HEK293T (cell line): ENCODE measurements around the gene MROH8.

ENCODE experiments used
- CTCF ChIA-PET: fragments of 350-600 bp; formaldehyde crosslinking; extraction: SDS; loops from one replicate; lab custom pipeline; 2021; ENCODE audit warnings: antibody characterized with exemption, inconsistent platforms; lab: Yijun Ruan, JAX
- POLR2A ChIA-PET: fragments of 350-600 bp; formaldehyde crosslinking; extraction: SDS; loops from one replicate; lab custom pipeline; 2020; ENCODE audit warnings: antibody characterized with exemption, inconsistent platforms; lab: Yijun Ruan, JAX
- DNase-seq: peaks from one replicate; pipeline ENCODE4 v3.0.0; 2012; ENCODE audit warnings: mixed read lengths; ENCODE audit errors: extremely low spot score
- ARNT ChIP-seq: fragments of 450-650 bp; IDR thresholded peaks from 2 replicates; pipeline ENCODE4 v1.6.1; 2017; ENCODE audit warnings: mild to moderate bottlenecking
- BHLHE40 ChIP-seq: fragments of 450-650 bp; IDR thresholded peaks from 2 replicates; pipeline ENCODE4 v1.6.1; 2016; ENCODE audit warnings: mild to moderate bottlenecking, moderate library complexity, borderline replicate concordance
- CTBP1 ChIP-seq: fragments of 450-650 bp; IDR thresholded peaks from 2 replicates; pipeline ENCODE4 v1.6.1; 2016; ENCODE audit warnings: borderline replicate concordance
- ELF4 ChIP-seq: fragments of 450-650 bp; IDR thresholded peaks from 2 replicates; pipeline ENCODE4 v1.6.1; 2017; ENCODE audit warnings: antibody characterized with exemption
- FOXA1 ChIP-seq: fragments of 450-650 bp; IDR thresholded peaks from 2 replicates; pipeline ENCODE4 v1.6.1; 2016; ENCODE audit warnings: mild to moderate bottlenecking
- FOXK2 ChIP-seq: fragments of 450-650 bp; IDR thresholded peaks from 2 replicates; pipeline ENCODE4 v1.6.1; 2016; ENCODE audit warnings: mild to moderate bottlenecking
- FOXM1 ChIP-seq: fragments of 450-650 bp; IDR thresholded peaks from 2 replicates; pipeline ENCODE4 v1.6.1; 2017; ENCODE audit warnings: mild to moderate bottlenecking, borderline replicate concordance
- HDGF ChIP-seq: fragments of 450-650 bp; IDR thresholded peaks from 2 replicates; pipeline ENCODE4 v1.6.1; 2017; ENCODE audit warnings: antibody characterized with exemption, borderline replicate concordance
- L3MBTL2 ChIP-seq: fragments of 450-650 bp; conservative IDR thresholded peaks from 2 replicates; pipeline ENCODE4 v1.6.1; 2016; ENCODE audit warnings: mild to moderate bottlenecking
- LEF1 ChIP-seq: fragments of 450-650 bp; IDR thresholded peaks from 2 replicates; pipeline ENCODE4 v1.6.1; 2017; ENCODE audit warnings: mild to moderate bottlenecking, borderline replicate concordance
- NFRKB ChIP-seq: fragments of 450-650 bp; IDR thresholded peaks from 2 replicates; pipeline ENCODE4 v1.6.1; 2016; ENCODE audit warnings: mild to moderate bottlenecking, moderate library complexity
- SP1 ChIP-seq: fragments of 450-650 bp; IDR thresholded peaks from 2 replicates; pipeline ENCODE4 v1.6.1; 2017
- SUZ12 ChIP-seq: fragments of 450-650 bp; IDR thresholded peaks from 2 replicates; pipeline ENCODE4 v1.6.1; 2016; ENCODE audit warnings: mild to moderate bottlenecking
- TARDBP ChIP-seq: fragments of 450-650 bp; IDR thresholded peaks from 2 replicates; pipeline ENCODE4 v1.6.1; 2016
- ZNF384 ChIP-seq: fragments of 450-650 bp; IDR thresholded peaks from 2 replicates; pipeline ENCODE4 v1.6.1; 2016
- TF ChIP-seq, protein P1 (sequence below): fragments of 450-650 bp; IDR thresholded peaks from 2 replicates; pipeline ENCODE4 v1.6.1; 2016

The MROH8 gene

DNA sequence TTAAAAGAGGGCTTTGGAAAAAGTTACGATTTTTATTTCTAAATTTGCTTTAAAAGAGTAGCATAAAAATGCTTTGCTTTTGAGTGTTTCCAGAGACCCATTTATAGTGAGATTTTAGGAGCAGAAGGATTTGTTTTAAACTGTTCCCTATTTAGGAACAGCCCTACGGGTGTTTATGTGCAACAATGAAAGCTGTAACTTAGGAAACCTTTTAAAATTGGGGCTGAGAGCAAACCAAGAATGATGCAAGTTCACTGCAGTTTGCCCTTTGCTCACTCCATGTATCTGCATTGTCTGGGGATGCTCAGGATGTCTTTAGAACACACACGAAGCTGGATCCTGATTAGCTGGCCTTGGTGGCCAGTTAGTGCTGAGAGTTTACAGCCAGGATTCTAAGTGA, 41.4 kb upstream of the MROH8 start:
- POLR2A ChIA-PET = no interaction called here
- TF ChIP-seq FOXK2 (no peak), FOXA1 (no peak), ARNT (no peak), TARDBP (no peak), CTBP1 (no peak), LEF1 (no peak), SUZ12 (no peak), HDGF (no peak), ZNF384 (no peak), L3MBTL2 (no peak), BHLHE40 (no peak), ELF4 (no peak), FOXM1 (no peak), NFRKB (no peak), SP1 (no peak)
- TF ChIP-seq, protein P1, sequence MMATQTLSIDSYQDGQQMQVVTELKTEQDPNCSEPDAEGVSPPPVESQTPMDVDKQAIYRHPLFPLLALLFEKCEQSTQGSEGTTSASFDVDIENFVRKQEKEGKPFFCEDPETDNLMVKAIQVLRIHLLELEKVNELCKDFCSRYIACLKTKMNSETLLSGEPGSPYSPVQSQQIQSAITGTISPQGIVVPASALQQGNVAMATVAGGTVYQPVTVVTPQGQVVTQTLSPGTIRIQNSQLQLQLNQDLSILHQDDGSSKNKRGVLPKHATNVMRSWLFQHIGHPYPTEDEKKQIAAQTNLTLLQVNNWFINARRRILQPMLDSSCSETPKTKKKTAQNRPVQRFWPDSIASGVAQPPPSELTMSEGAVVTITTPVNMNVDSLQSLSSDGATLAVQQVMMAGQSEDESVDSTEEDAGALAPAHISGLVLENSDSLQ = no peak
- CTCF ChIA-PET = no interaction called here
- DNase-seq = no peak

- POLR2A ChIA-PET = no interaction called here
- DNase-seq = no peak
- CTCF ChIA-PET = no interaction called here
- TF ChIP-seq L3MBTL2 (no peak), ELF4 (no peak), BHLHE40 (no peak), CTBP1 (no peak), SP1 (no peak), SUZ12 (no peak), TARDBP (no peak), FOXK2 (no peak), NFRKB (no peak), ARNT (no peak), FOXM1 (no peak), ZNF384 (no peak), FOXA1 (no peak)
- TF ChIP-seq, protein P1 = no peak
Observed at GRCh38 chr20:37219751-37220668, 40.7 kb upstream of the MROH8 start.

GRCh38 chr20:37218976-37219375, 39.6 kb upstream of the MROH8 start:
- no peak for TF ChIP-seq ZNF384
- TF ChIP-seq BHLHE40 = no peak
- TF ChIP-seq SUZ12 = no peak
- no peak for TF ChIP-seq FOXM1
- no peak for TF ChIP-seq SP1
- no peak for TF ChIP-seq NFRKB
- TF ChIP-seq L3MBTL2 = no peak
- TF ChIP-seq TARDBP = no peak
- no peak for TF ChIP-seq CTBP1
- TF ChIP-seq, protein P1 = no peak
- no peak for TF ChIP-seq HDGF
- no peak for TF ChIP-seq FOXA1
- no peak for TF ChIP-seq ARNT
- TF ChIP-seq ELF4 = no peak
- no peak for TF ChIP-seq FOXK2
- TF ChIP-seq LEF1 = no peak
- CTCF ChIA-PET = no interaction called here
- no peak for DNase-seq
- POLR2A ChIA-PET = no interaction called here

- ChIA-PET POLR2A (no interaction called here), CTCF (no interaction called here)
- TF ChIP-seq TARDBP (no peak), LEF1 (no peak), BHLHE40 (no peak), FOXA1 (no peak), SUZ12 (no peak), CTBP1 (no peak), ARNT (no peak), FOXK2 (no peak), SP1 (no peak), L3MBTL2 (no peak), FOXM1 (no peak), HDGF (no peak)
- TF ChIP-seq, protein P1 = no peak
- no peak for DNase-seq
Observed at GRCh38 chr20:37218441-37218840, 39.1 kb upstream of the MROH8 start.
